A549 (cell line): ENCODE results near the gene ZNF302.

Experiments used
- BHLHE40 ChIP-seq: IDR thresholded peaks from 2 replicates; pipeline ENCODE4 v1.6.1; 2012; ENCODE audit warnings: low read depth, low read length, inconsistent platforms
- CBX8 ChIP-seq: fragments of 200-600 bp; sonication (generic); IDR thresholded peaks from 2 replicates; pipeline ENCODE4 v1.6.1; 2016
- CTCF ChIP-seq: fragments of >200 bp; sonication (Bioruptor Twin); formaldehyde crosslinking; IDR thresholded peaks from 3 replicates; pipeline ENCODE4 v1.5.1; 2016
- HOXA7 ChIP-seq: fragments of 250-450 bp; sonication (Bioruptor Pico); IDR thresholded peaks from 2 replicates; pipeline ENCODE4 v1.5.0; 2020; ENCODE audit warnings: mild to moderate bottlenecking, moderate library complexity
- MAZ ChIP-seq: fragments of 150-350 bp; IDR thresholded peaks from 2 replicates; pipeline ENCODE4 v1.6.1; 2014; ENCODE audit warnings: antibody characterized with exemption, low read depth, low read length, borderline replicate concordance
- MYC ChIP-seq: IDR thresholded peaks from 2 replicates; pipeline ENCODE4 v1.6.1; 2012; ENCODE audit warnings: mild to moderate bottlenecking, inconsistent platforms, low read length, improper control_type of control experiment, borderline replicate concordance
- POLR2A ChIP-seq: IDR thresholded peaks from 2 replicates; pipeline ENCODE4 v1.6.1; 2012; ENCODE audit warnings: mild to moderate bottlenecking, low read length
- RAD21 ChIP-seq, 2 experiments: fragments of >200 bp in 1 of 2; sonication (Bioruptor Twin) in 1 of 2; formaldehyde crosslinking in 1 of 2; IDR thresholded peaks in 1 of 2; conservative IDR thresholded peaks in 1 of 2; 2 replicates in 1 of 2; 3 replicates in 1 of 2; pipeline ENCODE4 v1.6.1; 2012 to 2018; ENCODE audit warnings: inconsistent platforms in 1 of 2
- REST ChIP-seq: fragments of 200-600 bp; sonication (generic); IDR thresholded peaks from 2 replicates; pipeline ENCODE4 v1.6.1; 2016; ENCODE audit warnings: antibody characterized with exemption, mild to moderate bottlenecking, moderate library complexity
- TF ChIP-seq, protein P1 (sequence below): IDR thresholded peaks from 2 replicates; pipeline ENCODE4 v1.6.1; 2012

- no peak for TF ChIP-seq CTCF
- no peak for TF ChIP-seq CBX8
- TF ChIP-seq, protein P1, sequence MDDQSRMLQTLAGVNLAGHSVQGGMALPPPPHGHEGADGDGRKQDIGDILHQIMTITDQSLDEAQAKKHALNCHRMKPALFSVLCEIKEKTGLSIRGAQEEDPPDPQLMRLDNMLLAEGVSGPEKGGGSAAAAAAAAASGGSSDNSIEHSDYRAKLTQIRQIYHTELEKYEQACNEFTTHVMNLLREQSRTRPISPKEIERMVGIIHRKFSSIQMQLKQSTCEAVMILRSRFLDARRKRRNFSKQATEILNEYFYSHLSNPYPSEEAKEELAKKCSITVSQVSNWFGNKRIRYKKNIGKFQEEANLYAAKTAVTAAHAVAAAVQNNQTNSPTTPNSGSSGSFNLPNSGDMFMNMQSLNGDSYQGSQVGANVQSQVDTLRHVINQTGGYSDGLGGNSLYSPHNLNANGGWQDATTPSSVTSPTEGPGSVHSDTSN: no peak
- no peak for TF ChIP-seq BHLHE40
- TF ChIP-seq RAD21 (conservative IDR thresholded peaks at IDR 0.05 in 1 of 2, IDR thresholded peaks at IDR 0.05 in 1 of 2): no peak
- TF ChIP-seq MAZ: no peak
- no peak for TF ChIP-seq MYC
- TF ChIP-seq POLR2A: no peak
- TF ChIP-seq REST: no peak
- TF ChIP-seq HOXA7: no peak
Measured at GRCh38 chr19:34654796-34655195, 22.7 kb upstream of the ZNF302 start.
